Measurements from ENCODE around the gene PIP4K2C.

Gene PIP4K2C

DNA sequence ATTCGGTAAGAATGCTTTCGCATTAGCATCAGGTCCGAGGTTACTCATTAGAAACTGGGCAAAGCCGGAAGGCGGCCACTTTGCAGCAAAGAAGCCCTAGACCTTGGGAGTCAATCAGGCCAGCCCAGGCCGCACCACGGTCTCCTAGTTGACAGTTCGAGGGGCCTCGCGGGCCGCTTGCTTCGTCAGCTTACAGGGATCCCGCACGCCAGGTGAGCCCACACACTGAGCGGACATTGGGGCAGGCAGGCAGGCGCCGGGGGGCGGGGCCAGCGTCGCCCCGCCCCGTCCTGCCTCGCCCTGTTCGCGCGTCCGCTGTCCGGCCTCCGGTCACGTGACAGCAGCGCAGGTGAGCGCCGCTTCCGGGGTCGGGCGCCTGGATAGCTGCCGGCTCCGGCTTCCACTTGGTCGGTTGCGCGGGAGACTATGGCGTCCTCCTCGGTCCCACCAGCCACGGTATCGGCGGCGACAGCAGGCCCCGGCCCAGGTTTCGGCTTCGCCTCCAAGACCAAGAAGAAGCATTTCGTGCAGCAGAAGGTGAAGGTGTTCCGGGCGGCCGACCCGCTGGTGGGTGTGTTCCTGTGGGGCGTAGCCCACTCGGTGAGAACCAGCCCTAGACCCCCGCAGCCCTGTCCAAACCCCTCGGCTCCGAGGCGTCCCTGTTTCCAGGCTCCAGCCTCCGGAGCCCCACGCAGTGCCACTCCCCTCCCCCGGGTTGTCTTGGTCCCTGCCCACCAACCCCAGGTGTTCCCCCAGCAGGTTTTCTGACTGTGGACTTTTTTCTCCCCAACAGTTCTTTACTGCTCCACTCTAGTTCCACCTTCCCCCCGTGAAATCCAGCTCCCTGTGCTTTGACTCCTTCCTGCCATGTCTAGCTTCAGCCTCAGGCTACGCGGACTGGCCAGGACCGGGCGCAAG, at the start of gene PIP4K2C:
Gene PIP4K2C, plus strand, starts transcription at position 329 of the 918 bp plus-strand sequence. Its CDS starts 98 bp downstream, at position 427.
- TF ChIP-seq GATA2 (IDR thresholded peaks at IDR 0.05; ENCODE audit: low read depth, low read length), result no peak
- TF ChIP-seq GATA3 (IDR thresholded peaks at IDR 0.05; ENCODE audit: low read depth, low read length), result no peak

DNA sequence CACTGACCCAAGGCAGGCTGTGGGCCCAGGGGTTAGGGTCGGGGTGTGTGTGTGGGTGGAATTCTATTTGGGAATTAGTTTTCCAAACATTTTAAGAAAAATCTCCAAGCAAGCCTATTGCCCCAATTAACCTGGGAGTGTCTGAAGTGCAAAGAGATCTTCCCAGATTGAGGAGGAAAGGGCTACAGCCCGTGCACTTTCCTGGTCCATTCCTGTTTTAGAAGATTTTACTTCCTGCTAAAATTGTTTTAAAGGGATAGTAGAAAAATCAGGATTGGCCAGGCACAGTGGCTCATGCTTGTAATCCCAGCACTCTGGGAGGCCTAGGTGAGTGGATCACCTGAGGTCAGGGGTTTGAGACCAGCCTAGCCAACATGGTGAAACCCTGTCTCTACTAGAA, 49.3 kb upstream of the PIP4K2C start:
- TF ChIP-seq GATA3 (IDR thresholded peaks at IDR 0.05; ENCODE audit: low read depth, low read length), result no peak
- no peak for TF ChIP-seq GATA2 (IDR thresholded peaks at IDR 0.05; ENCODE audit: low read depth, low read length)

DNA sequence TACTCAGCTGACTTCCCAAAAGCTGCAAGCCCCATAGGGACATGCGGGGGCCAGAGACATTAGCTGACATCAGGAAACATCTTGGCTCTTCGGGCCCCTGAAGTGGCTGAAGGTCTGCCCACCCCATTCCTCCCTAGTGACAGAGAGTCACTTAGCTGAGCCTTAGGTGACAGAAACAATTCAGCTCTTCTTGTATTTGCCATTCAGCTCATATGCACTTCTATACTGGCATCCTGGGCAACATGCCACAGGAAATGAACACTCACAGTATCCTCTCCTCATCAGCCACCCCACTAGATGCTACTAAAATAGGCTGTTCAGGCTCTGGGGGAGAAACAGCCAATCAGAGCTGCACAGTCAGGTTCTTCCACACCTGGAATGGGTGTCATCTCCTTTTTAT, 47.4 kb upstream of the PIP4K2C start:
- no peak for TF ChIP-seq GATA2 (IDR thresholded peaks at IDR 0.05; ENCODE audit: low read depth, low read length)
- no peak for TF ChIP-seq GATA3 (IDR thresholded peaks at IDR 0.05; ENCODE audit: low read depth, low read length)

DNA sequence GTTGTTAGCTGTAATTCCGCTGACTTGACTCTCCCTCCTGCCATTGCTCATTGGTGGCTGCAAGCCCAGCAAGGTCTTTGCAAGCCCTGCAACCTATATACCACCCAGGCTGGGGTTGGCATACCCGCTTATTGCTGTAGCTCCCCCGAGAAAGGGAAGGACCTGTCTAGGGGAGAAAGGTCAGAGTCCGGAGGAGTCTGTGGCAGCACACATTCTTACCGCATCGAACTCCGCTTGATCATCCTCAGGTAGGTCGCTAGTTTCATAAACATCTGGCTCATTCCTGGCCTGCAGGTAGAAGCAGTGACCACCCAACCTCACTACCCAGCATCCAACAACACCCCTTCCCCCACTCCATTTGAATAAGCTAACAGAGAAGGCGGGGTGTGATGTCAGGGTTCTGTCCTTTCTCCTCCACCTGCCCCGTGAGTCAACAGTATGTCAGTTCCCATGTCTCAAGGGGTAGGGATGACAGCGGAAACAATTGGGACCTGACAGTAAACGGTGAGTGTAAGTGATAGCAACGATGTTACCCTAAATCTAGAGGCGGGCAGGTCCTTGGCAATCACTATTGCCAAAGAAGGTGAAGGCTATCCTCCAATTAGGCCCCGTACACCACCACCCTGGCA, 45.1 kb upstream of the PIP4K2C start:
- TF ChIP-seq GATA2 (IDR thresholded peaks at IDR 0.05; ENCODE audit: low read depth, low read length) (no peak), GATA3 (IDR thresholded peaks at IDR 0.05; ENCODE audit: low read depth, low read length) (no peak)

DNA sequence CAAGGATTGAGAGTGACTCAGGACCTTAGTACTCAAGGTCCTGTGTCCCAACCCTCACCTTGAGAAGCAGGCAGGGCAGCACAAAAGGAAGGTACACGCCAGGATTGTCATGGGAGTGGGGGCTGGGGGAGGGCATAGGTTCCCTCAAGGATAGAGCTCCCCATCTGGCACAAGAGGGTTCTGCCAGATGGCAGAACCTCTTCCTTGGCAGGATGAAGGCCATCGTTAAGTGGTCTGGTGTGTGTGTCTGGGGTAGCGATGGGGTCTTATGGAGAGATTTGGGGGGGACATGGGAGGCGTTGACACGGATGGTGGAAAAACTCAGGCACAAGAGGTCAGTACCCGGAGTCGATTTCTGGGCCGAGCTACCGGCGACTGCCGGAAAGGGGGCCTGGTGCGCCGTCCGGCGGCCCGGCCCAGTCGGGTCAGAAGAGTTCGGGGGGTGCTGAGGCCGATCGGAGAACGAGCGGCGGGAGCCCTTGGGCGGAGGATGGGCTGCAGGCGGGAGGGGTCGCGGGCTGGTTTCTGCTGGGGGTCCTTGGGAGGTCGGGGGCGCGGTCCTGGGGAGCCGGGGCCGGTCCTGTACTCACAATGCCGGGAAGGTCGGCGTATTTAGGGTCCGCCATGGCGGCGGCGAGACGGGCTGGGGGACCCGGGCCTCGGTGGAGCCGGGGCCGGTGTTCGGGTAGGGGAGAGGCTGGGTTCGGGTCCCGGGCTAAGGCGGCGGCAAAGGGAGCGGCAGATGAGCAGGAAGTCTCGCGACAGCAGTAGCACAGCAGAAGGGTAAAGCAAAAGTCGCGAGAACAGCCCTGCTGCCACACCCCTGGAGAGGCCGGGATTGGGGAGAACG, 44.3 kb upstream of the PIP4K2C start, which contains the start of gene DCTN2:
Gene DCTN2, minus strand, starts transcription at position 755 of the 850 bp plus-strand sequence. Its CDS starts 129 bp downstream, at position 626.
- no peak for TF ChIP-seq GATA3 (IDR thresholded peaks at IDR 0.05; ENCODE audit: low read depth, low read length)
- TF ChIP-seq GATA2 (IDR thresholded peaks at IDR 0.05; ENCODE audit: low read depth, low read length), result no peak

GRCh38 chr12:57547288-57548012, 43.5 kb upstream of the PIP4K2C start:
- TF ChIP-seq GATA2 (IDR thresholded peaks at IDR 0.05; ENCODE audit: low read depth, low read length), result no peak
- TF ChIP-seq GATA3 (IDR thresholded peaks at IDR 0.05; ENCODE audit: low read depth, low read length), result no peak

DNA sequence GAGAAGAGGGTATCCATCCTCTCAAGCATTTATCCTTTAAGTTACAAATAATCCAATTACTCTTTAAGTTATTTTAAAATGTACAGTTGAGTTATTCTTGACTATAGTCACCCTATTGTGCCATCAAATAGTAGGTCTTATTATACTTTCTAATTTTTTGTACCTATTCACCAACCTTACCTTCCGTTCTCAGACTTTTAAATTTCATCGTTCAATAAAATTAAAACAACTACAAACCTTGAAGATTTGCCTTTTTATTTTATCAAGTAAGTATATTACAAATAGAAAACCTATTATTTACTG, 43.0 kb upstream of the PIP4K2C start:
- no peak for TF ChIP-seq GATA3 (IDR thresholded peaks at IDR 0.05; ENCODE audit: low read depth, low read length)

- no peak for TF ChIP-seq GATA3 (IDR thresholded peaks at IDR 0.05; ENCODE audit: low read depth, low read length)
- no peak for TF ChIP-seq GATA2 (IDR thresholded peaks at IDR 0.05; ENCODE audit: low read depth, low read length)
Measured at GRCh38 chr12:57548488-57548887, 42.5 kb upstream of the PIP4K2C start.

GRCh38 chr12:57549203-57549908, 41.6 kb upstream of the PIP4K2C start:
- TF ChIP-seq GATA3 (IDR thresholded peaks at IDR 0.05; ENCODE audit: low read depth, low read length) (no peak), GATA2 (IDR thresholded peaks at IDR 0.05; ENCODE audit: low read depth, low read length) (no peak)

DNA sequence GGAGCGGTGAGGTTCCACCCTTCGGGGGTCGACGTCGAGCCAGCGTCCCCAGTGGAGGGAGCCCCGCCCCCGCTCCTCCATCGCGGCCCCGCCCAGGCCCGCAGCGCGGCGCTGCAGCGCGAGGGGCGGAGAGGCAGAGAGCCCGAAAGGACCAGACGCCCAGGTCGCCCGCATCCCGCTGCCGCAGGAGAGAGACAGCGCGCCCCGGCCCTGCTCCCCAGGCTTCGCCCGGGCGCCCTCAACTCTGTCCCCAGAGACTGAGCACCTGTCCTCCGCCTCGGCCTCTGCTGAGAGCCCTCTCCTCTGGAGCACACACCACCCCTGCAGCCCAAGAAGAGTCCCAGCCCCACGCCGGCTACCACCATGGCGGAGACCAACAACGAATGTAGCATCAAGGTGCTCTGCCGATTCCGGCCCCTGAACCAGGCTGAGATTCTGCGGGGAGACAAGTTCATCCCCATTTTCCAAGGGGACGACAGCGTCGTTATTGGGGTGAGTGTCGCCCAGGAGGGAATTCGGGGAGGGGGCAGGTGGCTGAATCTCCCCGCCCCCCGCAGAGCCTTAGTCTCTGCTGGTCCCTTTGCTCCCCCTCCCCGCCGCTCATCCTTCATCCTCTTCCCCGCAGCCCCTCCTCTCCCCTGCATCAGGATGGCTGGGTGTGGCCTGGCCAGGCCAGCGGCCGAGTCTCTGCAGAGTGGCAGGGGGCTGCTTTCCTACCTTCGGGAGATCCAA, 40.9 kb upstream of the PIP4K2C start, which contains the start of gene KIF5A:
Gene KIF5A, plus strand, starts transcription at position 136 of the 732 bp plus-strand sequence. Its CDS starts 228 bp downstream, at position 364.
- no peak for TF ChIP-seq GATA2 (IDR thresholded peaks at IDR 0.05; ENCODE audit: low read depth, low read length)
- no peak for TF ChIP-seq GATA3 (IDR thresholded peaks at IDR 0.05; ENCODE audit: low read depth, low read length)

GRCh38 chr12:57550641-57551549, 40.1 kb upstream of the PIP4K2C start:
- TF ChIP-seq GATA3 (IDR thresholded peaks at IDR 0.05; ENCODE audit: low read depth, low read length), result no peak
- TF ChIP-seq GATA2 (IDR thresholded peaks at IDR 0.05; ENCODE audit: low read depth, low read length), result no peak

All from SH-SY5Y (cell line).